Common myeloid progenitor, CD34-positive (primary cell): ENCODE measurements around the gene LPP.

Experiments used
- CTCF ChIA-PET: fragments of 350-600 bp; sonication (Branson Sonifier 250); formaldehyde crosslinking; loops from one replicate; lab custom pipeline; 2021; ENCODE audit warnings: antibody characterized with exemption; lab: Charles Lee
- POLR2A ChIA-PET: fragments of 350-600 bp; sonication (Branson Sonifier 250); formaldehyde crosslinking; loops from one replicate; lab custom pipeline; 2021; ENCODE audit warnings: antibody characterized with exemption; lab: Charles Lee
- DNase-seq, 3 donors: peaks; one replicate each; pipeline versions ENCODE4 v3.0.0 to v3.0.0-alpha.2; 2013
- H3K27ac ChIP-seq, 2 experiments: 1 replicate in 1 of 2; 2 replicates in 1 of 2; pipeline ENCODE4 v1.7.0; 2013; ENCODE audit warnings: inconsistent platforms in 2 of 2, low read length in 2 of 2, mild to moderate bottlenecking in 2 of 2, low read depth in 1 of 2, moderate library complexity in 1 of 2; ENCODE audit not compliant: severe bottlenecking in 2 of 2, insufficient read depth in 1 of 2, poor library complexity in 1 of 2
- H3K27me3 ChIP-seq, 5 experiments: replicated peaks in 2 of 5; 1 replicate in 3 of 5; 2 replicates in 2 of 5; pipeline versions ENCODE4 v1.6.1 to v1.7.0; 2013; ENCODE audit warnings: low read length in 4 of 5, mild to moderate bottlenecking in 2 of 5, moderate library complexity in 2 of 5, inconsistent platforms in 1 of 5; ENCODE audit not compliant: insufficient read depth in 5 of 5, control insufficient read depth in 4 of 5
- H3K36me3 ChIP-seq, 4 experiments: 1 replicate in 2 of 4; 2 replicates in 2 of 4; pipeline versions ENCODE4 v1.6.1 to v1.7.0; 2013; ENCODE audit warnings: low read length in 3 of 4, control low read depth in 1 of 4, mild to moderate bottlenecking in 1 of 4; ENCODE audit not compliant: control insufficient read depth in 4 of 4, insufficient read depth in 4 of 4
- H3K4me1 ChIP-seq, 4 experiments: 1 replicate in 3 of 4; 2 replicates in 1 of 4; pipeline versions ENCODE4 v1.6.1 to v1.7.1; 2013; ENCODE audit warnings: low read length in 3 of 4, mild to moderate bottlenecking in 3 of 4, control low read depth in 1 of 4, inconsistent platforms in 1 of 4, moderate library complexity in 1 of 4; ENCODE audit not compliant: control insufficient read depth in 4 of 4, insufficient read depth in 4 of 4; ENCODE audit errors: control extremely low read depth in 1 of 4
- H3K4me3 ChIP-seq, 7 experiments: 1 replicate in 4 of 7; 2 replicates in 3 of 7; pipeline versions ENCODE4 v1.5.1 to v1.7.0; 2013; ENCODE audit warnings: mild to moderate bottlenecking in 7 of 7, low read length in 6 of 7, moderate library complexity in 6 of 7, inconsistent platforms in 2 of 7, low read depth in 2 of 7, control low read depth in 1 of 7; ENCODE audit not compliant: insufficient read depth in 4 of 7, control insufficient read depth in 1 of 7; ENCODE audit errors: extremely low read depth in 1 of 7
- H3K9me3 ChIP-seq, 5 experiments: 1 replicate in 4 of 5; 2 replicates in 1 of 5; pipeline versions ENCODE4 v1.6.1 to v1.7.1; 2013; ENCODE audit warnings: low read length in 4 of 5, mild to moderate bottlenecking in 2 of 5, inconsistent platforms in 1 of 5, low read depth in 1 of 5, moderate library complexity in 1 of 5; ENCODE audit not compliant: control insufficient read depth in 4 of 5, insufficient read depth in 2 of 5; ENCODE audit errors: control extremely low read depth in 1 of 5
- WGBS: methylation state at CpG from one replicate; pipeline ENCODE4 v1.1.5; 2013; ENCODE audit not compliant: insufficient coverage; 5-methylcytosine and 5-hydroxymethylcytosine counted together

Gene LPP

DNA sequence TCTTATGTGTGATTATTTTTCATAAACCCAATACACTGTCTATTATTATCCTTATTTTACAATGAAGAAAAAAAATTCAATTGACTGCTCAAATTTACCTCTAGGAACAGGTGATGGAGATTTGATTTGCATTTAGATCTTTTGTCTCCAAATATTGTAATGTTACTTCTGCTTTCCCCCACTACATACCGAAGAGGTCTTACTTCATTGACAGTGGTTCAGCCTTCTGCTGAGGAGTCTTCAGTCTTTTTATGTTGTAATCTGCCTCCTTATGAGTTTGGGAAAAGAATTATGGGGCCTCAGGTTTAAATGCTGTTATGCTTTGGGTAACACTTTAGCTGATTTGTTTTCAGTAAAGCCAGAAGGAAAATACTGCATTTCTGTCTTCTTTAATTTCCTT is 199.5 kb downstream of the LPP start:
- no peak for DNase-seq
- Histone ChIP-seq H3K4me1 (peaks cover 0 to 6% (median 2%) of the 10 kb centered on the region in 4 experiments), H3K4me3 (no peak overlapping the region), H3K27ac (no peak overlapping the region), H3K9me3 (no peaks in the 10 kb centered on the region), H3K36me3 (no peaks in the 10 kb centered on the region), H3K27me3 (no peaks in the 10 kb centered on the region)
- CTCF ChIA-PET: no interaction called here
- POLR2A ChIA-PET: no interaction called here
- WGBS: no CpG with 5 or more reads among the region's 1 CpG

DNA sequence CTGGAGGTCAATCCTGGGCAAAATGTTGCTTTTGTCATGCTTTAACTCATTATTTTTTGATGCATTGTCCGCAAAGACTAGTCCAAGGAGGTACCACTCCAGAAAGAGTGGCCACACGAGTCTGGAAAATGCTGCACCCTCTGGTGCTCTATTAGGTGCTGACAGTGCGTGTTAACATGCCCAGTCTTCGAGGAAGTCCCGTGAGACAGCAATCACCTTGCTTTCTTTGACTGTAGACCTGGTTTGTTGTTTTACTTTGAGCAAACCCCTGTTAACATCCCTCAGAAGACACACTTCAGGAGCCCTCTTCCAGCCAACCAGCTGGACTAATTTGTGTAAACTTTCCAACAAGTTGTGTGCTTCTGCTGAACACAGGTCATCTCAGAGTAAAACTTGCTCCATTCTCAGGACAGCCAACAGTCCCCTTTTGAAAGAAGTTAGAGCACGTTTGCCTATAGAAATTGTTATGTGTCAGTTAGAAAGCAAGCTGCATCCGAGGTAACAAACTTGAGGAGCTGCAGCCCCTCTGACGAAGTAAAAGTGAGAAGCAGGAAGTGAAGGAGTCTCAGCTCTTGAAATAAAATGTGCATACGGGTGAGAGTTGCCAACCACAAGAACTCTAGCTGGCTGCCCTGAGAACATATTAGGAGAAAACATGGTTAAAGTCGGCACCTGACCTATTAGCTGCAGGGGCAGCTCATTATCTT is 205.0 kb downstream of the LPP start:
- WGBS: 43% methylated on average over 10 of the region's 10 CpGs
- Histone ChIP-seq H3K9me3 (no peaks in the 10 kb centered on the region), H3K27ac (no peak overlapping the region), H3K27me3 (no peaks in the 10 kb centered on the region), H3K4me3 (peak overlapping the region in 6 of 7 experiments; percentile 2 to 66 (median 50)), H3K4me1 (peaks cover 13 to 20% (median 17%) of the 10 kb centered on the region in 4 experiments), H3K36me3 (peaks cover 0 to 2% (median 0%) of the 10 kb centered on the region in 4 experiments)
- DNase-seq: peak; percentile 12 to 84 (median 72)
- ChIA-PET CTCF (interaction anchor here (1.0 kb wide), 1 partner anchor 9 kb away, joined by 5 read pairs; no protein-coding TSS in a partner anchor), POLR2A (no interaction called here)

DNA sequence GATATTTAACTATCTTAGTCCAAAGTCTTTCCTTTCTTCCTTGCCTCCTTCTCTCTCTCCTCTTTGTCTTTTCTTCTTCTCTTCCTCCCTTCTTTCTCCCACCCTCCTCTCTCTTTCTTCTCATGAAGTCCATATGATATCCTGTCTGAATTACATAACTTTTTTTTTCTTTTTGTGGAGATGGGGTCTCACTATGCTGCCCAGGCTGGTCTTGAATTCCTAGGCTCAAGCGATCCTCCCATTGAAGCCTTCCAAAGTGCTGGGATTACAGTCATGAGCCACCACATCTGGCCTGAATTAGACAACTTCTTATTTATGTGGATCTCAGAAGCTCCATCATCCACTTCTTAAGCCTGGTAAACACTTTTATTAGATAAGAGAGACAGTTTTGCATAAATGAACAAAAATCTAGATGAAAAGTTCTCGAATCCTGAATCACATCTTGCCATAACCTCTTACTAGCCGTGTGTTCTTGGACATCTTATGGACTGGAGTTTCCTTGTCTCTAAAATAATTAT is 206.5 kb downstream of the LPP start:
- ChIA-PET CTCF (interaction anchor here (0.6 to 1.1 kb wide), 2 partner anchors 386 to 620 kb away, joined by 3 read pairs; no protein-coding TSS in a partner anchor), POLR2A (no interaction called here)
- WGBS: 100% methylated on average over 1 of the region's 3 CpGs
- DNase-seq: no peak
- H3K4me1 ChIP-seq: peaks cover 13 to 20% (median 17%) of the 10 kb centered on the region in 4 experiments
- H3K36me3 ChIP-seq: peaks cover 0 to 2% (median 0%) of the 10 kb centered on the region in 4 experiments
- H3K4me3 ChIP-seq: no peak overlapping the region
- no peaks in the 10 kb centered on the region for H3K27me3 ChIP-seq
- H3K27ac ChIP-seq: no peak overlapping the region
- H3K9me3 ChIP-seq: no peaks in the 10 kb centered on the region

DNA sequence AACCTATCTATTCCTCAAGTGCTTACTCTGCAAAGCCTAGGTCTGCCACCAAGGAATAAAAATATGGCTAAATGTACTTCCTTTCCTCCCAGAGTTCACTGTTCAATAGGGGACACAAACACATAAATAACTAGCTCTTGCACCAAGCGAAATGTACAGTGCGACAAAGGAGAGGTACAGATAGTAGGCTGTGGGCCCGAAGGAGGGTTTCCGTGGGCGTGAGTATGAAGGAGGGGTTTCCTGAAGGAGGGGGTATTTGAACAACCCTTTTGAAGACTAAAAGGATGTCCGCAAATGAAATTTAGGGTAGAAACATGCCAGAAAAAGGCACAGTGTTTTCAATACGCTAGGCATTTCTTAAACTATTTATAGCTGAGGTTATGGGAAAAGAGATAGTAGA is 207.9 kb downstream of the LPP start:
- H3K27ac ChIP-seq: no peak overlapping the region
- H3K36me3 ChIP-seq: peaks cover 0 to 2% (median 0%) of the 10 kb centered on the region in 4 experiments
- POLR2A ChIA-PET: no interaction called here
- CTCF ChIA-PET: no interaction called here
- H3K9me3 ChIP-seq: no peaks in the 10 kb centered on the region
- no peak for DNase-seq
- H3K4me3 ChIP-seq: no peak overlapping the region
- H3K27me3 ChIP-seq: no peaks in the 10 kb centered on the region
- WGBS: 100% methylated on average over 4 of the region's 7 CpGs
- peaks cover 13 to 20% (median 17%) of the 10 kb centered on the region in 4 experiments for H3K4me1 ChIP-seq

DNA sequence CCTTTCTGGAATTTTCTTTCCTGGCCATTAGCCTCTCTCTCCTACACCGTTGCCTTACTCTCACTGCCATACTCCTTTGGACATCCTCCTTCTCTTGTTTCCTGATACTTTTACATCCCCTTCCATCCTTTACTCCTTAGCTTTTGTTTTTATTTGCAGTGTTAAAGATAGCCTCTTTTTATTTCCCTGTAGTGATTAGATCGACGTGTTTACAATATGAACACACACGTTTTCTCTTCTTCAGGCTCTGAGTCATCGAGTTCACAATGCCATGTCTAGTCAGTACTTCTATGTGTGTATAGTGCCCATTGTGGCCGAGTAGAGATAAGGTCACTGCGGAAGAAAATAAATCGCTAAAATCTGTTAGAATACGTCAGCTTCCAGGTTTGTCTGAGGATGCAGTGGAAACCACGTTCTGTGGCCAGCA is 208.5 kb downstream of the LPP start:
- H3K4me3 ChIP-seq: no peak overlapping the region
- peak in 2 of 3 donors; percentile 42 to 67 for DNase-seq
- CTCF ChIA-PET: no interaction called here
- peaks cover 13 to 20% (median 17%) of the 10 kb centered on the region in 4 experiments for H3K4me1 ChIP-seq
- POLR2A ChIA-PET: no interaction called here
- 84% methylated on average over 7 of the region's 10 CpGs for WGBS
- no peaks in the 10 kb centered on the region for H3K27me3 ChIP-seq
- peaks cover 0 to 2% (median 0%) of the 10 kb centered on the region in 4 experiments for H3K36me3 ChIP-seq
- H3K27ac ChIP-seq: no peak overlapping the region
- no peaks in the 10 kb centered on the region for H3K9me3 ChIP-seq

DNA sequence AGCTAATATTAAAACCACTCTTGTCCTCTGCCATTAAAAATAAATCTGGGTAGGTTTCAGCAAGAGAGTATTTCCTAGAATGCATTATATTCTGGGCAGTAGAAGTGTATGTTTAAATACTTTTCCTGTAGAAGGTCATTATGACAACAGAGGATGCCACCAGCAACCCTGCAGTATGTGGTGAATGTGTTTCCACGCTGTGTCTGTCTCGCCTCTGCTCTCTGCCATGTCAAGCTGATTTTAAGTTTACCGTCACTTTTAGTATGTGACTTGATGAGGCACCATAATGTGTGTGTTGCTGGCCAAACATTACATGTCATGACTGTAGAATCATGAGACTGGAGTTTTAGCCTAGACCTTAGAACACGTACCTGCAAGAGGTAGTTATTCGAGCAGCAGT is 211.2 kb downstream of the LPP start:
- Histone ChIP-seq H3K27me3 (no peaks in the 10 kb centered on the region), H3K9me3 (no peaks in the 10 kb centered on the region), H3K27ac (no peak overlapping the region), H3K4me3 (no peak overlapping the region), H3K36me3 (peaks cover 0 to 2% (median 0%) of the 10 kb centered on the region in 4 experiments), H3K4me1 (peaks cover 0 to 3% (median 0%) of the 10 kb centered on the region in 4 experiments)
- WGBS: 100% methylated on average over 1 of the region's 5 CpGs
- no peak for DNase-seq
- POLR2A ChIA-PET: no interaction called here
- CTCF ChIA-PET: no interaction called here
